Endothelial cell of umbilical vein (primary cell): Measurements from ENCODE around the gene SHISA9. TPM values are rescaled to one million over a fixed set of nuclear protein-coding genes. Genes with fewer than 3 reads are reported as not detected.

Experiments
- BruUV-seq: library from RNA; stranded (reverse); fragments of 400-500 nt; replicated peaks from 2 replicates; lab custom pipeline; 2021; lab: Mats Ljungman, UMichigan
- CTCF ChIA-PET: fragments of 300-600, 350-600 bp; sonication (Branson Sonifier 250); formaldehyde crosslinking; loops from one replicate; lab custom pipeline; 2021; ENCODE audit warnings: antibody characterized with exemption, inconsistent platforms; lab: Charles Lee
- POLR2A ChIA-PET: fragments of 300-600, 350-600 bp; sonication (Branson Sonifier 250); formaldehyde crosslinking; loops from one replicate; lab custom pipeline; 2021; ENCODE audit warnings: antibody characterized with exemption, inconsistent platforms; lab: Charles Lee
- DNase-seq: peaks from one replicate; pipeline ENCODE4 v3.0.0-alpha.2; 2011; ENCODE audit warnings: low read depth, low spot score
- FAIRE-seq: peaks from 2 replicates; lab custom pipeline; 2011; peaks lifted over from hg19 to GRCh38; lab: Jason Lieb, UNC
- H2AFZ ChIP-seq: 2 replicates; pipeline ENCODE4 v1.6.0; 2012; ENCODE audit warnings: low read depth, low read length, control low read depth, inconsistent platforms
- H3K27ac ChIP-seq: 2 replicates; pipeline ENCODE4 v1.5.1; 2011; ENCODE audit warnings: low read depth, mild to moderate bottlenecking, control low read depth, low read length, moderate library complexity; ENCODE audit not compliant: insufficient read depth
- H3K27me3 ChIP-seq, 2 experiments: 2 replicates each; pipeline versions ENCODE4 v1.6.0 to v1.6.1; 2011; ENCODE audit warnings: low read length in 2 of 2, mixed read lengths in 1 of 2; ENCODE audit not compliant: control insufficient read depth in 2 of 2, insufficient read depth in 2 of 2
- H3K36me3 ChIP-seq, 2 experiments: 2 replicates in 1 of 2; 3 replicates in 1 of 2; pipeline ENCODE4 v1.5.1; 2011; ENCODE audit warnings: low read length in 2 of 2, mild to moderate bottlenecking in 1 of 2, moderate library complexity in 1 of 2; ENCODE audit not compliant: control insufficient read depth in 2 of 2, insufficient read depth in 2 of 2; ENCODE audit errors: extremely low read depth in 1 of 2
- H3K4me1 ChIP-seq: 3 replicates; pipeline ENCODE4 v1.5.1; 2011; ENCODE audit warnings: mild to moderate bottlenecking, low read length; ENCODE audit not compliant: control insufficient read depth, insufficient read depth; ENCODE audit errors: extremely low read depth
- H3K4me2 ChIP-seq: 2 replicates; pipeline ENCODE4 v1.6.1; 2011; ENCODE audit warnings: low read length, control low read depth, mixed read lengths; ENCODE audit not compliant: insufficient read depth
- H3K4me3 ChIP-seq, 3 experiments: fragments of 200-600 bp in 1 of 3; sonication (generic), shearing (Covaris generic) in 1 of 3; replicated peaks in 1 of 3; 2 replicates each; pipeline ENCODE4 v1.5.1; 2011 to 2016; ENCODE audit warnings: control low read depth in 3 of 3, low read length in 3 of 3, mild to moderate bottlenecking in 2 of 3, inconsistent platforms in 1 of 3, low read depth in 1 of 3, moderate library complexity in 1 of 3; ENCODE audit not compliant: insufficient read depth in 1 of 3
- H3K79me2 ChIP-seq: 2 replicates; pipeline ENCODE4 v1.6.0; 2012; ENCODE audit warnings: low read length, inconsistent platforms; ENCODE audit not compliant: control insufficient read depth, insufficient read depth
- H3K9ac ChIP-seq: replicated peaks from 2 replicates; pipeline ENCODE3; 2011; ENCODE audit warnings: low read length, control low read depth; ENCODE audit not compliant: insufficient read depth; ENCODE audit errors: extremely low read depth
- H3K9me1 ChIP-seq: replicated peaks from 3 replicates; pipeline ENCODE4 v1.6.0; 2011; ENCODE audit warnings: mild to moderate bottlenecking, low read length; ENCODE audit not compliant: control insufficient read depth, insufficient read depth; ENCODE audit errors: extremely low read depth
- H3K9me3 ChIP-seq: replicated peaks from 2 replicates; pipeline ENCODE4 v1.5.1; 2012; ENCODE audit warnings: low read length, inconsistent platforms; ENCODE audit not compliant: control insufficient read depth, insufficient read depth
- H4K20me1 ChIP-seq: replicated peaks from 2 replicates; pipeline ENCODE3; 2011; ENCODE audit warnings: mild to moderate bottlenecking, low read length; ENCODE audit not compliant: control insufficient read depth, insufficient read depth; ENCODE audit errors: extremely low read depth
- EZH2 ChIP-seq: IDR thresholded peaks from 2 replicates; pipeline ENCODE4 v1.6.1; 2012; ENCODE audit warnings: borderline replicate concordance, low read depth, mild to moderate bottlenecking, moderate library complexity, low read length, inconsistent platforms; ENCODE audit not compliant: severe bottlenecking
- FOS ChIP-seq: IDR thresholded peaks from 2 replicates; pipeline ENCODE4 v1.6.1; 2011; ENCODE audit warnings: mild to moderate bottlenecking, low read length, moderate library complexity, borderline replicate concordance; ENCODE audit not compliant: insufficient read depth
- GATA2 ChIP-seq: IDR thresholded peaks from 2 replicates; pipeline ENCODE4 v1.7.0; 2011; ENCODE audit warnings: low read depth, mild to moderate bottlenecking, moderate library complexity, mixed read lengths, low read length; ENCODE audit not compliant: insufficient read length, insufficient read depth
- JUN ChIP-seq: IDR thresholded peaks from 2 replicates; pipeline ENCODE4 v1.6.1; 2011; ENCODE audit warnings: borderline replicate concordance, low read depth; ENCODE audit not compliant: insufficient read length, insufficient read depth
- MYC ChIP-seq: IDR thresholded peaks from one replicate; pipeline ENCODE4 v1.6.1; 2011; ENCODE audit warnings: mild to moderate bottlenecking, low read depth, low read length
- POLR2A ChIP-seq: IDR thresholded peaks from 2 replicates; pipeline ENCODE4 v1.6.1; 2012; ENCODE audit warnings: low read depth, mild to moderate bottlenecking, control low read depth, low read length
- POLR2AphosphoS5 ChIP-seq: IDR thresholded peaks from 2 replicates; pipeline ENCODE4 v1.6.1; 2012; ENCODE audit warnings: low read depth, mild to moderate bottlenecking, control low read depth, low read length, moderate library complexity; ENCODE audit not compliant: insufficient read depth
- dilution Hi-C: fragments of 300-500 bp; cut with MboI; formaldehyde crosslinking; loops from one replicate; pipeline ENCODE4 v1.15.0; 2019; ENCODE audit warnings: low sequenced_read_pairs; ENCODE audit not compliant: extremely low pct_ligation_motif_present
- intact Hi-C: fragments of 100-400 bp; cut with micrococcal nuclease; formaldehyde crosslinking; loops from one replicate; pipeline ENCODE4 v1.10.0; 2022
- polyA plus RNA-seq, 4 experiments: library from polyadenylated mRNA; depleted of rRNA in 3 of 4; stranded (reverse) in 3 of 4; unstranded in 1 of 4; fragments of >200 nt; gene quantifications; 2 replicates each; pipeline versions ENCODE4 v1.2.1 to v1.2.3, GENCODE V29; 2011 to 2012; ENCODE audit warnings: missing spikeins in 1 of 4
- total RNA-seq: library from RNA; stranded (reverse); gene quantifications from 2 replicates; pipeline ENCODE4 v1.2.3, GENCODE V29; 2021
- TF ChIP-seq, protein P1 (sequence below): IDR thresholded peaks from 2 replicates; pipeline ENCODE4 v1.6.1; 2011; ENCODE audit not compliant: insufficient read depth, insufficient read length
- TF ChIP-seq, protein P2 (sequence below), 2 donors: IDR thresholded peaks; 1 replicate in 1 of 2; 2 replicates in 1 of 2; pipeline ENCODE4 v1.5.1; 2011; ENCODE audit warnings: low read length in 2 of 2, mild to moderate bottlenecking in 2 of 2, moderate library complexity in 2 of 2, control low read depth in 1 of 2, inconsistent platforms in 1 of 2, low read depth in 1 of 2; ENCODE audit not compliant: insufficient read depth in 1 of 2; ENCODE audit errors: extremely low read depth in 1 of 2

SHISA9 gene
- total and polyA plus RNA-seq, 2 donors (not counting 3 experiments of a cell fraction or from before 2014, with no cell fraction given) = not detected

DNA sequence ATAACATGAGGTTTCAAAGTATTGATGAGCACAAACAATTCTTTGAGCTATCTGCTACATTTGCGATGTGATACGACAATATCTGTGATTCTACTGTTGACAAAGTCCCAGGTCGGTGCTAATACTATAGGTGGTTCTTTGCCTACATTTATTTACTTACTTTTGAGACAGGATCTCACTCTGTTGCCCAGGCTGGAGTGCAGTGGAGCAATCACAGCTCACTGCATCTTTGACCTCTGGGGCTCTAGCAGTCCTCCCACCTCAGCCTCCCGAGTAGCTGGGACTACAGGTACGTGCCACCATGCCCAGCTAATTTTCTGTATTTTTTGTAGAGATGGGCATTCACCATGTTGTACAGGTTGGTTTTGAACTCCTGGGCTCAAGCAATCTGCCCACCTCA, 343.4 kb downstream of the SHISA9 start:
- FAIRE-seq (no peak), DNase-seq (no peak)
- Histone ChIP-seq H3K4me2 (no peak overlapping the region), H4K20me1 (no peaks in the 10 kb centered on the region), H3K27ac (no peak overlapping the region), H3K9ac (no peak overlapping the region), H3K4me3 (no peak overlapping the region), H2AFZ (no peak overlapping the region), H3K4me1 (no peaks in the 10 kb centered on the region), H3K36me3 (no peaks in the 10 kb centered on the region), H3K9me1 (no peaks in the 10 kb centered on the region), H3K9me3 (peaks cover 4% of the 10 kb centered on the region), H3K27me3 (no peaks in the 10 kb centered on the region), H3K79me2 (no peaks in the 10 kb centered on the region)
- POLR2A ChIA-PET = no interaction called here
- CTCF ChIA-PET = no interaction called here
- BruUV-seq = no TSS peak
- dilution Hi-C loops = no loop called here
- intact Hi-C loops = no loop called here
- TF ChIP-seq, protein P1, sequence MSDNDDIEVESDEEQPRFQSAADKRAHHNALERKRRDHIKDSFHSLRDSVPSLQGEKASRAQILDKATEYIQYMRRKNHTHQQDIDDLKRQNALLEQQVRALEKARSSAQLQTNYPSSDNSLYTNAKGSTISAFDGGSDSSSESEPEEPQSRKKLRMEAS = no peak
- TF ChIP-seq POLR2A (no peak), MYC (no peak), JUN (no peak), FOS (no peak), EZH2 (no peak), GATA2 (no peak), POLR2AphosphoS5 (no peak)
- TF ChIP-seq, protein P2, sequence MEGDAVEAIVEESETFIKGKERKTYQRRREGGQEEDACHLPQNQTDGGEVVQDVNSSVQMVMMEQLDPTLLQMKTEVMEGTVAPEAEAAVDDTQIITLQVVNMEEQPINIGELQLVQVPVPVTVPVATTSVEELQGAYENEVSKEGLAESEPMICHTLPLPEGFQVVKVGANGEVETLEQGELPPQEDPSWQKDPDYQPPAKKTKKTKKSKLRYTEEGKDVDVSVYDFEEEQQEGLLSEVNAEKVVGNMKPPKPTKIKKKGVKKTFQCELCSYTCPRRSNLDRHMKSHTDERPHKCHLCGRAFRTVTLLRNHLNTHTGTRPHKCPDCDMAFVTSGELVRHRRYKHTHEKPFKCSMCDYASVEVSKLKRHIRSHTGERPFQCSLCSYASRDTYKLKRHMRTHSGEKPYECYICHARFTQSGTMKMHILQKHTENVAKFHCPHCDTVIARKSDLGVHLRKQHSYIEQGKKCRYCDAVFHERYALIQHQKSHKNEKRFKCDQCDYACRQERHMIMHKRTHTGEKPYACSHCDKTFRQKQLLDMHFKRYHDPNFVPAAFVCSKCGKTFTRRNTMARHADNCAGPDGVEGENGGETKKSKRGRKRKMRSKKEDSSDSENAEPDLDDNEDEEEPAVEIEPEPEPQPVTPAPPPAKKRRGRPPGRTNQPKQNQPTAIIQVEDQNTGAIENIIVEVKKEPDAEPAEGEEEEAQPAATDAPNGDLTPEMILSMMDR (IDR thresholded peaks at IDR 0.05; ENCODE audit: extremely low read depth in 1 of 2, insufficient read depth in 1 of 2, low read depth in 1 of 2, low read length in 2 of 2) = no peak
